A673 (cell line): Measurements from ENCODE around the gene HIBCH.

Experiments
- CTCF ChIP-seq: fragments of 300-800, 200-600 bp; sonication (generic); conservative IDR thresholded peaks from 2 replicates; pipeline ENCODE4 v1.5.1; 2017; ENCODE audit warnings: low read depth, mild to moderate bottlenecking, antibody characterized with exemption, low read length, moderate library complexity, mixed read lengths
- EZH2 ChIP-seq: fragments of 200-600 bp; sonication (generic); IDR thresholded peaks from 2 replicates; pipeline ENCODE4 v1.6.1; 2017; ENCODE audit warnings: borderline replicate concordance, low read depth, mild to moderate bottlenecking, mixed read lengths, antibody characterized with exemption, low read length; ENCODE audit not compliant: poor library complexity, severe bottlenecking

- TF ChIP-seq CTCF (peak; percentile 70), EZH2 (no peak)
These were observed 42.2 kb downstream of the HIBCH start for GRCh38 chr2:190277234-190278112.
